CD4-positive, alpha-beta T cell treated with Interleukin-6 at 100 ng/mL for 8 hours (primary cell): ENCODE data around the gene STPG4.
"Not testable (repeated sequence)": the region's sequence is repeated elsewhere in the genome, so short reads cannot be mapped to it uniquely, and the experiment has no call there.

Experiments
- DNase-seq: peaks from one replicate; pipeline ENCODE4 v3.0.0-alpha.2; 2020; ENCODE audit warnings: mixed read lengths, low spot score

Gene STPG4, protein sequence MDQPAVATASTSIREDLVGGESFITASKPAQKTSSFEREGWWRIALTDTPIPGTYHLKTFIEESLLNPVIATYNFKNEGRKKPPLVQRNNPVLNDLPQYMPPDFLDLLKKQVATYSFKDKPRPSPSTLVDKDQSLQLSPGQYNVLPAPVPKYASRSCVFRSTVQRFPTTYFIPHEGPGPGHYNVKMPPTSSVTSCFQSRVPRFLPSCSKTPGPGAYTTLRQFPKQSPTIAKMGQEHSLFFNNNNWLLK

DNA sequence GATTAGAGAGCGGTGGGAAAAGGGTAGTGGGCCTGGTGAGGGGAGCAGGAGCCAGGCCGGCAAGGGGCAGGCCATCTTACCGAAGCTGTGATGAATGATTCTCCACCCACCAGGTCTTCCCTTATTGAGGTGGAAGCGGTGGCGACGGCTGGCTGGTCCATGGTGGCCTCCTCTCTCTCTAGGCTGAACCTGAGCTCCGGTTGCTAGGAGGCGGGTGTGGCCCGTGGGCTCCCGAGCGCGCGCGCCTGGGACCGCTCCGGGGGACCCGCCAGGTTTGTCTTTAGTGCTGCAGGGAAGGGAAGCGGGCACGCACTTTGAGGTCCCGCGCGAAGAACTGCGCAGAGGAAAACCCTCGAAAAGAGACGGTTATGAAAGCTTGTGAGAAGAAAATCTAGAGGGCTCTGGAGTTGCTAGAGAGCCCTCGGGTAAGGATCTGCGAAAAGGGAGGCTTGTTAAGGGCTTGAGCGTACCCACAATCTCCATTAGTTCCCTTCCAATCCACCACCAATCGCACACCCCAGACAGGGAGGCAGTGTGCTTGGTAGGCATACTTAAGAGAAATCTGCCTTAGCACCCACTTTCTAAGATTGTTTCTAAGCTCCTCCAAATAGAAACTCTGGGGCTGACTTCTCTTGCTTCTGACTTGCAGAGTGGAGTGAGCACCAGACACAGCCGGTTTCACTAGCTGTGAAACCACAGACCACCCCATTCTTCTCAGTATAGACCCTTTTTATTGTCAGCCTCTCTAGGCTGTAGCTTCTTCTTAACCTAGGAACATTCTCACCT, at the start of gene STPG4:
TSS of gene STPG4 (minus strand) at position 218 of the 786 bp plus-strand sequence. CDS start at position 161, 57 bp downstream.
- no peak for DNase-seq

DNA sequence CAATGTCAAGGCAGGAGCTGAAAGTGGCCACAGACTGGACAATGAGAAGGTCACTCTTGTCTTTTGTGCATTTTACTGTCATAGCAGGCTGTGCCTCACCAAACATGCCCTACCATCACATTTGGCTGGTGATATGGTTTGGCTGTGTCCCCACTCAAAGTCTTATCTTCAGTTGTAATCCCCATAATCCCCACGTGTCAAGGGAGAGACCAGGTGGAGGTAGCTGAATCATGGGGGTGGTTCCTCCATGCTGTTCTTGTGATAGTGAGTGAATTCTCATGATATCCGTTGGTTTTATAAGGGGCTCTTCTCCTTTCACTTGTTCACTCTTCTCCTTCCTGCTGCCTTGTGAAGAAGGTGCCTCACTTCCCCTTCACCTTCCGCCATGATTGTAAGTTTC, 49.6 kb upstream of the STPG4 start:
- no peak for DNase-seq

DNA sequence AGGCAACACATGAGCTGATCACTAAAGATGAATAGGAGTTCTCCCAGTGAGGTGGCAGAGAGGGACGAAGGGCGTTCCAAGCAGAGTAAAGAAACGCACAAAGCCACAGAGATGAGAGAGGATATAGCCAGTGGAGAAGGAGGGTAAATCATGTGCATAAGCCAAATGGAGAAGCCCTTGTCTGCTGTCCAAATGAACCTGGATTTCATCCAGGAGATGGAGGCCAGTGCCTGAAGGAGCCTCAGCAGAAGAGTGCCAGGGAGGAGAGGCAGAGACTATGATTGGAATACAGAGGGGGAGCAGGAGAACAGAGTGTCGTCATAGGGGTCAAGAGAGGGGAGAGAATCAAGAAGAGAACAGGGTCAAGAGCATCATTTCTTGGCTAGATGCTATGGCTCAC, 48.9 kb upstream of the STPG4 start:
- no peak for DNase-seq

DNA sequence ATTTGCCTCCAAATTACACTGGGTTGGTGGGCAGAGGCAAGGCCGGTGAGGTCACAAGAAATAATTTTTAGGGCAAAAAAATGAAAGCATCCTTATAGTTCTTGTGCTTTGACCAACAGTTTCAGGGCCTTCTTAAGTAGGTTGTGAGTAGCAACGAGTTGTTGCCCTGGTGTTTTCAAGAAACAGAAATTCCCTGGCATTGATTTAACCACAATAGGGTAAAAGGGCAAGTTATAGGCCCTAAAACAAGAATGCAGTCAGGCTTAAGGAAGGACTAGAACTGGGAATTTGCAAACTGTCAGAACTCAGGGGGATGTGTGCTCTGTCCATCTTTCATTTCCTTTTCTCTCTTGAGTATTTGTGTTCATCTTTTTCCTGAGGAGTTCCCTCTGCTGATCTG, 46.1 kb upstream of the STPG4 start:
- DNase-seq, result no peak

DNA sequence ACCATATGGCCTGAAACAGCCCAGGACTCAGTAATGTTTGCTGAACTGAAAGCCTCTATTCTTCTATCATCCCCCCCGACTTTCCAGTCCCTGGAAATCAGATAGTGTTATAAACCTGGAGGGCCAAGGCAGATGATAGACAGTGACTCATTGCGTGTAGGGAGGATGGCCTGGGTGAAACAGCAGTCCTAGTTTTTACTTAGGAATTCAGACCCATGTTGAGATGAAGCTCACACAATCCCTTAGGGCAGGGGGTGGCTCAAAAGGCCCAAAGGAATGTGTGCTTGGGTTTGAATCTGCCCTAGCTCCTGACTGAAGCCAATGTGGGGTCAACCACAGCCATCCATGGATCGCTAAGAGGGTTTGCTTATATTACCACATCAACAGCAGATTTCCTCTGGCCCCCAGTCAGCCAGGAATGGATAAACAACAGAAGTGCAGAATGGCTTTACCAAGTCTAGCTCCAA, 43.9 kb upstream of the STPG4 start:
- no peak for DNase-seq

DNA sequence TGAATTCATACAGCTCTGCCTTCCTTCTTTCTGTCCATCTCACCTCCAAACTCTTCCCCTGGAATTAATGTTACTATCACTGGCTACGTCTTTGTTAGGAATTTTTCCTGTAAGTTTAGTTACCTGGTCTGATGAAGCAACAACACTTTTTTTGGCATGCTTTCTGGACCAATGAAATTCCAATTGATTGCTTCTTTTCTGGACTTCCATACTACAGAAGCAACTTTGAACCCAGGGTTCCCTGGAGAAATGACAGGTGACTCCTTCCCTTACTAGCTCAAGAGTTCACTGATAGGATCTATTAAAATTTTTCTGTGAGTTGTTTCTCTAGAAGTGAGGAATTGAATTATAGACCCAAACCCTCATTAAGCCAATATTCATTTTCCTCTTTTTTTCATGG, 41.4 kb upstream of the STPG4 start:
- no peak for DNase-seq

DNA sequence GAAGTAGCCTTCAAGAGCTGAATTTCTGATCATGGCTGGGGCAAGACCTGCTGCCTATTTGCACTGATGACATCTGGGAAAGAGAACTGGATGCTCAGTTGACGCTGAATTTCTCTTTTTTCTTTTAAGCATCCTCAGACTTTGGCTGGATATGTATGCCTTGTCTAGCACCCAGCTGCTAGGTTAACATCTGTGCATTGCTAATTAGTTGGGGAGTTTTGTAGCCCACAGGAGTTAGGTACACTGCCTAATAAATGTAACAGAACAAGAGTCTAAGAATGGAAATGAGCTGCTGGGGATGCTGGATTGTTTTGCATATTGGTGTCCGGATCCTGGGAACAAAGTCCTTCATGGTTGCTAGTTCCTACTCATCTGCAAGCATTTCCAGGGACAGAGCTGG, 40.9 kb upstream of the STPG4 start:
- DNase-seq, result no peak

DNA sequence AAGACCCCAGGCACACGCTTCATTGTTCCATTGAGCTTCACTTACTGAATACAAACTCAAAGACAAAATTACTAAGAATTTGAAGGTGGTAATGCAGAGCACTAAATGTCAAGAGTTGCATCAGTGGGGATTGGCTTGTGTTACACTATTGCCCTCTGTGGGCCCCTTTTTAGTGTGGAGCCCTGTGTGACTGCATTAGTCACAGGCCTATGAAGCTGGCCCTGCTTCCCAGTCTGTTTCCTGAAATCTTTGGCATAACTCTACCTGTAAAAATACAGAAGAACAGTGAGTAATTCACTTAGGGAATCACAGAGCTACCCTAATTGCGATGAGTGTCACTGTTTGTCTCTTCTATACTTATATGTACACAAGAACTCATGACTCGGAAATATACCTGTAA, 40.0 kb upstream of the STPG4 start:
- DNase-seq, result no peak

DNA sequence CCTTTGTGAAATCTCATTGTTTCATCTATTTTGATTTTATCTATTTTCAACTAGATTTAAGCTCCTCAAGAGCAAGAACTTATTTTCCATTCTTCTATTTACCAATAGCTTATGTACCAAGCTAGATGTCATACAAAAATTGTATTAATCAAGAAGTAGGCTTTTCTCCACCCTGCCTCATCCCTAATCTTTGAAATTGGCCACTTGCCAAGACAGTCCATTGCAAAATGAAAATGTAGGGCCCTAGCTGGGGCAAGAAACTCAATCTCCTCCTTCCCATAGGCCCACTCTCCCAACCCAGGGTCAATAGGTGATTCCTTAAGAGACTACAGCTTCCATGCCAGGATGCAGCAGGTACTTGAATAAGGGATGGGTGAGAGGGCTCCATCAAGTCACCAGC, 39.3 kb upstream of the STPG4 start:
- DNase-seq, result no peak

DNA sequence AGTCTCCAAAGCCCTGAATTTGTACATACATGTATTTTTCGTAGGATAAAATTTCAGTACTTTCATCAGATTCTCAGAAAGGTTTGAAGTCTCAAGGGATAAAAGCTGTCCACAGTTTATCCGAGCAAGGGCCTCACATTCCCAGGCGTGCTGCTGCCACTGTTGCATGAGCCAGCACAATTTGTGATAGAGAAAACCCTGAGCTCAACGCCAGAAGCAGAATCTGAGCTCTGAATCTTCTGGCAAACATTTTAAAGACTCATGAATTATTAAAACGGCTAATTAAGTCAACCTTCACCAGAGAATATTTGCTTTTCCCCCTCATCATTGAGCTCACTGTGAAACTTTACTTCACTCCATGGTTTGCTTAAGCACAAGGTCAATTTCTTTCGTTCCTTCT, 38.5 kb upstream of the STPG4 start:
- DNase-seq, result no peak

DNA sequence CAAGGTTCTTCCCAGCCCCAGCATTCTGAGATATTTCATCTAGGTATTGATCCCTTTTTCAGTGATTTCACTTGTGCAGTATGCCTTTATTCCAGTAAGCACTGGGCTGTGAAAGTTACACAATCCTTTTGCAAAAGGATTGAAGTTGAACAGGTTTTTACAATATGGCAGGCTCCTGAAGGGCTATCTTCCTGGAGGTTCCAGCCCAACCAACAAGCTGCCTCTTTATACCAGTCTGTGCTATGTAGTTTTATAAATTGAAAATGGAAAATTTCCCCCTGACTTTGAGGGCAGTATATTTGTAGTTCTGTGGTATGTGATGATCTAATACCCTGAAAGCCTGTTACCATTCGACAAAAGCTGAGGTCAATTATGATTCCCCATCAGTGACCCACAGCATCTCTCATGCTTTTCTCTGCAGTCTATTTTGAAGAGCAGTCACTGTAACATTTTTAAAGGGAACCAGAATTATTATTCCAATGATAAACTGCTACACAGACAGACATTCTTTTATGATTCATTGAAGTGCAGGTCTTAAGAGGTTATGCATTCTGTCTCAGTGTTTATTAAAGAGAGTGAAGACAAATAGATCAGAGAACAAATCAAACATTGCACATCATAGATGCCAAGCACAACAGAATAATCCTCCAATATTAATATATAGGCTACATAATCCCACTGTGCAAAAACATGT, 35.2 kb upstream of the STPG4 start:
- DNase-seq, result no peak

DNA sequence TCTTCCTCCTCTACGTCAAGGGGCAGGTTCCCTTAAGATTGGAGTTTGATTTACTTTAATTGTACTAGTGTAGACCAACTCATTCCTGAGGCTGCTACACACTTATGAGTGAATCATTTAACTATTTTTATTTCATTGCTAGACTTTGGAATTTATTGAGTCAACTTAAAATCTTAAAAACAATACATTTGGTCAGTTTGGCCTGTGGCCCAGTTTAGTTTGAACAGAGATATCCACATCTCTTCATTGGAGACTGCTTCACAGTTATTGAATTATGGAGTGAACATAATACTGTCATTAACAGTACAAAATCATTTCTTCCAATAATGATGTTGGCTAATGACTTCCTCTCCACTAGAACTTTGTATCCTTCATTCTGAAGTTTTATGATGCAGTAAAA, 34.5 kb upstream of the STPG4 start:
- no peak for DNase-seq

DNA sequence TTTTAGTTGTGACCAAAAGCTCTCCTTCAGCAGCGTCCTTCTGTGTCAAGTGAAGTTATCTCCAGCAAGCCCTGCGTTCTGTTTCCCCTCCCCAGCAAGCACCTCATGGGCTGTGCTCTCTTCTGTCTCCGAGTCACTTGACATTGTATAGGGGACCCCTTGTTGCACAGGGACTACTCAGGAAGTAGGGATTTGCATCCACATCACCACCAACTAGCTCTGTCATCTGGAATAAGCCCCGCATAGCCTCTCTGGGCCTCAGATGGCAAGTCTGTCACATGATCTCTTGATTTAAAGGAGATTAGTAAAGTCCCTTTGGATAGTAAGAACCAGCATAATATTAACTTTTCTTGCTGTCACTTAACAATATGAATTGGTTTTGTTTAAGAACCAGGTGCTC, 32.0 kb upstream of the STPG4 start:
- no peak for DNase-seq

DNA sequence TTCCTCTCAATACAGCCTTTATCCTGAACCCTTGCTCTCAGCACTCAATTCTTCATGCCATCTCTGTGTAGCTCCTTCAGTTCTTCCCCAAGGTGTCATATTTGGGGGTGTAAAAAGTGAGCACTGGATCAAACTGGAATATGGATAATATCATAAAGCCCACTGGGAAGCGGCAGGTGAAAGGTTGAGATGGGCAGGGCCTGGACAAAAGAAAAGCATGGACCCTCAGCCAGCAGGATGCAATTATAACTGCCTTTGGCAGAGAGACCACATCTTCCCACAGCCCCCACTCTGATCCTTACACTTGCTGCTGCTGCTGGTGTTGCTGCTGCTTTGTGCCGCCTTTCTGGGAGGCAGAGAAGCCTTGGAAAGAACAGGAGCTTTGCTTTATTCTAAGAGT, 31.2 kb upstream of the STPG4 start:
- DNase-seq, result no peak

DNA sequence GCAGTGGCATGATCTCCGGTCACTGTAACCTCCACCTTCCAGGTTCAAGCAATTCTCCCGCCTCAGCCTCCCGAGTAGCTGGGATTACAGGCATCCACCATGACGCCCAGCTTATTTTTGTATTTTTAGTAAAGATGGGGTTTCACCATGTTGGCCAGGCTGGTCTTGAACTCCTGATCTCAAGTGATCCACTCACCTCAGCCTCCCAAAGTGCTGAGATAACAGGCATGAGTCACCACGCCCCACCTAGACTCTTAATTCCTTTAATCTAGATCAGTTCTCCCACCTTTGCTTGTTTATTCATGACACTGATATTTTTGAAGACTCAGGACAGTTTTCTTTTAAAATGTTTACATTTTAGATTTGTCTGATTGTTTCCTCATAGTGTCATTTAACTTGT, 30.0 kb upstream of the STPG4 start:
- DNase-seq, result not testable (repeated sequence)

DNA sequence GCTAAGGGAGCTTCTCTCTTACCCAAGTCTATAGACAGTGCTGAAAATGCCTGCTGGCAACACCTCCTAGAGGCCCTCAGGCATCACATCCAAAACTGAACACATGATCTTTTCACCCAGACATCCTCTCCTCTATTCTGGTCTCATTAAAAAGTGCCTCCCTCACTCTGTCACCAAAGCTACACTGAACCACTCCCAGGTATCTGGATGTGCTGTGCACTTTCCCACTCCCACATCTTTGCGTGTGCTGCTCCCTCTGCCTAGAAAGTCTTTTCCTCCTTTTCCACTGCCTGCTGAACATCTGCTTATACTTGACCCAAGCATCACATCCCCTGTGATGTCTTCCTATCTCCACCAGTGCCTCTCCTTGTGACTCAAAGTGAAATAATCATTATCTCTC, 26.1 kb upstream of the STPG4 start:
- DNase-seq, result no peak

DNA sequence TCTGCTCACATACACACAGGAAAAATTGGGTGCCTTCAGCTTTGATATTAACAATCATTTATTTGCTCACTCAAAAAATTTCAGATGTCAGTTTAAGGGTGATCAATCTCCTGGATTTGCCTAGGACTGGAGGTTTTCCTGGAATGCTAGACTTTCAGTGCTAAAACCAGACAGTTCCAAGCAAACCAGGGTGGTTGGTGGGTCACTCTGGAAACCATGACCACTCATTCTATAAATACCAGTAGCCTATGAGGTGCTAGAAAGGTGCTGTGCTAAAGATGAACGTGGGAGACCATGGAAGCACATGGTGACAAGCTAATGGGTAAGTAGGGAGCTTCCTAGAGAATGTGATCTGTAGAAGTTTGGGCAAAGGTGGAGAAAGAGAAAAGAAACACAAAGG, 25.4 kb upstream of the STPG4 start:
- DNase-seq, result no peak

DNA sequence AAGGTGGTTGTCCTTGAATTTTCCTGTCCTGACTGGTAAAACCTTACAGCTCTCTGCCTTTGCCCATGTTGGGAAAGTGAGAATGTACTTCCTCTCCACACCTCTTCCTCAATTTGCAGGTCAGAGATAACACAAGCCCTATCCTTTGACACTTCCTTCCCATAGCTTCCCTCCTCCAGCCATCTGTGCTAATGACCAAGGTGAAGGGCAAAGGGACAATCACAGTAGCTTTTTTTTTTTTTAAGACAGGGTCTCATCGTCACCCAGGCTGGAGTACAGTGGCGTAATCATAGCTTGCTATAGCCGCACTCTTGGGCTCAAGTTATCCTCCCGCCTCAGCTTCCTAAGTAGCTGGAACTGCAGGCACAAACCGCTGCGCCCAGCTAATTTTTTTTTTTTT, 24.3 kb upstream of the STPG4 start:
- no peak for DNase-seq

DNA sequence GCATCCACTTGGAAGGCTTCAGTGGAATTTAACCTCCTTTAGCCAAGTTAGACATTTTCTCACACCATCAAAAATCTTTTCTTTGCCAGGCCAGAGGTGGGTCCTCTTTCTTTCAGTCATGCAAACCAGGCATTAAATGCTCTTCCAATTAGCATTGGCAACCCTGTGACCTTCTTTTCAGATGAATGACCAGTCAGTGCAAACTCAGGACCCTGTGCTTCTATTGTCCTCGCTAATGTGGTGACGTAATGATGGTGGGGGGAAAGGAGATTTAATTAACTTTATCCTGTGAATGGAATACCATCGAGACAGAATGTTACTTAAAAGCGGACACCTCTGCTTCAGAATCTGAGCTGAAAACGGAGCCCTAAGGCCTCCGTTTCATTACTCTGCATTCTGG, 23.2 kb upstream of the STPG4 start:
- no peak for DNase-seq

DNA sequence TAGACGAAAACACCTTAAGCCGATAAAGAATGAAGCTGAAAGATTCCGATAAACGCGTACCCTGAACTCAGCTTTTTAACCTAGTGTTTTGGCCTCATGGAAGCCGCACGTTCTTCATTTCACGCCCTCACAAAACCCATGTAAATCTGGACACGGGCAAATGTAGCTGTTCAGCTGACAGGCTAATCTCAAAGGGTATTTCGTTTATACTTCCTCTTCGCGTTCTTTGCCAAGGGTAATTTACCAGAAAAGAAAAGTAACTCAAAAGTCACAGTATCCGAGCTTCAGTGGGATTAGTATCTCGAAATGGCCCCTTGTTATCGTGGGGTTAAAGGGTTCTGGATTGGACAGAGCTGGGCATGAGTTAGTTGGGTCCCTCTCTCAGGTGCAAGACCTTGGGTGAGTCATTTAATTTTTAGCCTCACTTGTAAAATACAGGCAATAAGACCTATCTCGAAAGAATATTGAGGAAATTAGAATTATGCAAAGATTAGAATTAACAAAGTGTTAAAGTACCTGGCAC, 22.0 kb upstream of the STPG4 start:
- no peak for DNase-seq

DNA sequence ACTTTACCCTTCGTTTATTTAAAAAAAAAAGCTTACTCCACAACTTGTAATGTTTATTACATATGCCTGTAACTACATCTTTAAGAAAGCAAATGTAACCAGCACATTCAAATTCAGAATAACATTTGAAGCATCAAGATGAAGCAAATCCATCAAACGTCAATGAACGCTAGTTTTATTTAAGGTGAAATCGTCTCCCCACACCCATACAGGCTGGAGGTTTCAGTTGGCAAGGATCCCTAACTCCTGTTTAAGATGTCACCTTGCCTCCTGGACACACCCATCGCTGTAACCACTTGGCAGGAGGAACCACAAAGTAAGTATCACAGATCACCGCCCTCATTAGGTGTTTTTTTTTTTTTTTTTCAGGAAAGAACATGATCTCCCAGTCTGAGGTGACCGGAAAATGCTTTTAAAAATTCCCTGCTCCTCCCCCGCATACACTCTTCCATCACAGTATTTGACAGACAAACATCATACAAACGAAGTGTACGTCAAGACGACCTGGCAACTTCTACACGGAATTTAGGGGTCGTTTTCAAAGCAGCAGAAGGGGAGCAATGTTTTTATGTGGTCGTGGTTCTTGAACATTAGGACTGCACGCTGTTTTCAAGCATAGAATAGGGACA, 19.7 kb upstream of the STPG4 start:
- DNase-seq, result peak; percentile 32

DNA sequence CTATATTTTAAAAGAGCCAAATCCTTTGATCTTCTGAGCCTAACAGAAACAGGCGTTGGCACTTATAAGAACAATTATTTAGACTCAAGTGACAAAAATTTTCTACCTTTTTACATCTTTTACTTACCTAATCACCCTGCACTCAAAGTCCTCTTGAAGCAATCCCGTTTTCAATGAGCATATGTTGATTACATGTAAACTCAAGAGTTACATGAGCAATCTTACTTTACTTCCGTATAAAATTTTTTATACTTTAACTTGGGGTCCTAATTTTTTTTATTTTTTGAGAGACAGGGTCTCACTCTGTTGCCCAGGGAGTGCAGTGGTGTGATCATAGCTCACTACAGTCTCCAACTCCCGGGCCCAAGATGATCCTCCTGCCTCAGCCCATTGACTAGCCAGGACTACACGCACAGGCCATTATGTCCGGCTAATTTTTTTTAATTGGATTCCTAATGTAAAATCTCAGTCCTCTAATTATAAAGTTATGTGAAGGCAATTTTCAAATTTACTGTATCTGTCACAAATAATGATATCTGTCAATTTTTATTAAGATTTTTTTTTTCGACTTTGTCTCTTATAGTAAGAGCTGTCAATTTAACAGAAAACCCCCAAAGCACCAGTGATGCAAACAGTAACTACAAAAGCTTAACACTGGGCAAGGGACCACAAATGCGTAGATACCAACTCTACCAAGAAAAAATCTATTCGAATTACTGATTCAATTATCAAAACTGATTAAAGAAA, 19.1 kb upstream of the STPG4 start:
- DNase-seq, result no peak
